ENCODE results near the gene RARRES1.

Gene RARRES1, protein sequence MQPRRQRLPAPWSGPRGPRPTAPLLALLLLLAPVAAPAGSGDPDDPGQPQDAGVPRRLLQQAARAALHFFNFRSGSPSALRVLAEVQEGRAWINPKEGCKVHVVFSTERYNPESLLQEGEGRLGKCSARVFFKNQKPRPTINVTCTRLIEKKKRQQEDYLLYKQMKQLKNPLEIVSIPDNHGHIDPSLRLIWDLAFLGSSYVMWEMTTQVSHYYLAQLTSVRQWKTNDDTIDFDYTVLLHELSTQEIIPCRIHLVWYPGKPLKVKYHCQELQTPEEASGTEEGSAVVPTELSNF

DNA sequence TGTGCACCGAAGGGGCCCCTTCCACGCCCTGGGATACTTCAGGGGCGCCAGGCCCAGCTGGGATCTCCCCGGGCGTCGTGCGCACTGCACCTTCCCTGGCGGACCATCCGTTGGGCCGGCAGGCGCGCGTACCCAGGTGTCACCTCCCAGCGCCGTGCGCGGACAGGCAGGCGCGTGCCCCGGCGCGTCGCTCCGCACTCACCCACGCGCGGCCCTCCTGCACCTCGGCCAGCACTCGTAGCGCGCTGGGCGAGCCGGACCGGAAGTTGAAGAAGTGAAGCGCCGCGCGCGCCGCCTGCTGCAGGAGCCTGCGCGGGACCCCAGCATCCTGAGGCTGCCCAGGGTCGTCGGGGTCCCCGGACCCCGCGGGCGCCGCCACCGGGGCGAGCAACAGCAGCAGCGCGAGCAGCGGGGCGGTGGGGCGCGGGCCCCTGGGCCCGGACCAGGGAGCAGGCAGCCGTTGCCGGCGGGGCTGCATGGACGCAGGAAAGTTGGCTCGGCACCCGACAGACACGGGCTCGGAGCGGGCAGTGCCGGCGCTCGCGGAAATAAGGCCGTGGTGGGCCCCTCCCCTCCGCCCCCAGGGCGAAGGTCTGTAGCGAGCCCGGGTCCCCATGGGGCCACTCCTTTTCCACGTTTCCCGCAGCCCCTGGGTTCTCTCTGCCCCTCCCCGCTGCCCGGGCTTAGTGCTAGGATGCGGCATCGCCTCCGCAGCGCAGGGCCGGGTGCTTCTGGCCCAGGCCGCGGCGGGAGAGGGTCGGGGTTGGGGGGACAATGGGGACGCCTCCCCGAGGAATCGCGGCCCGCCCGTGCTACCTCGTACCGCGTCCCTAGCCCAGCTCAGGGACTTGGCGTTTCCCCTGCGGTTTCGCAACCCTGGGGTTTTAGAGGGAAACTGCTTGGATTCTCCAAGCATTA is at the start of gene RARRES1:
Gene RARRES1 (minus strand): TSS at position 520 of the 918 bp plus-strand sequence. CDS start 42 bp downstream, at position 478.
- DNase-seq: no peak

DNA sequence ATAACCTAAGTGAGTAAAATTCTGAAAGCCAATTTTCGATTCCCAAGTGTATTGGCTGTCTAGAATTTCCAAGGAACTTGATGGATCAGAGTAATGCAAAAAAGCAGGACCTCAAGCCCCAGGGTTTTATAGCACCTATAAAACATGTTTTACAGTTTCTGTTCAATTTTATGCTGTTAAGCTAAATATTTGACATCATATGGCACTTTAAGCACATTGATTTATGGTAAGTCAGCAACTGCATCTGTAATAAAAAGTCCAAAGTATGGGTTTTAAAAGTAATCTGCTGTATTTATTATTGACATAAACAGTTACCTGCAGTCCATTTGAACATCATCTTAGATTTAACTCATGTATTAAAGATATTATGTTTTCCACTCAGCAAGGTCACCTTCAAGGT is 49.6 kb upstream of the RARRES1 start:
- DNase-seq: no peak

DNA sequence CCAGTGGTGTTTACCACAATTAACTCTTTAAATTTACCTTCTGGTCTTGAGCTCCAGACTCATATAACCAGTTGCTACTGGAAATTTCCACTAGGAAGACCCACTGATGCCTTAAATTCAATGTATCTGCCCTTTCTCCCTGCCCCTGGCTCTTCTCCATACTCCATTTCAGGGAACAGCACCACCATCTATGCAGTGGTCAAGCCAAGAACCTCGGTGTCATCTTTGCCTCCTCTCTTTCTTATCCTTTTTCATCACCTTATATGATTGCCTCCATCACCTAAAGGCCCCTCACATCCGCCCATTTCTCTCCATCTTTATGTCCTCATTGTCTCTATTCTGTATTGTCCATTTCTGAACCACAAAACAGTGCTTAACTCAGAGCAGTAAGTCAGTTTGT is 48.9 kb upstream of the RARRES1 start:
- DNase-seq: no peak

DNA sequence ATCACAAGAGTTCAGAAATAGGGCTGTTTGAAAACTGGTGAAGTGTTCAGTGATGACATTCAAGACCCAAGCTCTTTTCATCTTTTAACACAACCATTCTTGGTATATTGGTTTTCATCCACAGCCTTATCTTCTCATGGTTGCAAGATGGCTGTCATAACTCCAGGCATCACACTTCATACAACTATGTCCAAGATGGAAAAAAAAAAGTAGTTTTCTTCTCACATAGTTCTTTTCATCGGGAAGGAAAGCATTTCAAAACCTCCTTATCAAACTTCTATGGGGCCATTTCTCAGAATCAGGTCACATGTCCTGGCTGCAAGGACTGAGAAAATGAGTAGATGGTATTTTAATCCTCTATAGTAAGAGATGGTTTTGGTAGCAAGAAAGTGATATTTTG is 48.5 kb upstream of the RARRES1 start:
- DNase-seq: no peak

DNA sequence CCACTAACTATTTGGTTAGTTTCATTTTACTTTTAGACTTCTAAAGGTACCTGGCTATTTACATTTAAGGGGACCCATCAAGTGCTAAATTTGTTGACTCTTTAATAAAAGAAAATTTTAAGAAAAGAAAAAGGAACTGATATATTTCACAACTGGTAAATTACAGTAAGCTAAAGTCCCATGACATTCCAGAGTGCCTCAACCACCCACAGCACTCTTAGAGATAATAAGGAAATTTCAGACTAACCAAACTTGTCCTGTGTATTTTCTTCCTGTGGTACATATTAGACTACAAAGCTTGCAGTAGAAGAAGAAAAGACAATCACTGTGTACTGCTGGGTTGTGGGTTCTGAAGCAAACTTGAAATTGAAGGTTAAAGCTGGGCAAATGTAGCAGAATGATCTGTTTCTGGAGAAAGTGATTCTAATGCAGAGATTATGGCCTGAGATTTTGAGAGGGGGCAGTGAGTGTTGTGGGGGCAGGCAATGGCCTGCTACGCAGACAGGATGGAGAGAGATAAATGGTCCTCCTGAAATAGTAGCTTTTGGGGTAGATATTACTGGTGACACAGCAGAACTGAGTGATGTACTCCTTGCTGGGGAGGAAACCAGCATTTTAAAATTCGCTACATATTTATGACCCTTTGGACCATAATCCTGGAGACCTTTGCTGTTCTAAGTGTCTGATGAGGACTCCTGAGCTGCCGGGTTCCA is 45.1 kb upstream of the RARRES1 start:
- DNase-seq: no peak

DNA sequence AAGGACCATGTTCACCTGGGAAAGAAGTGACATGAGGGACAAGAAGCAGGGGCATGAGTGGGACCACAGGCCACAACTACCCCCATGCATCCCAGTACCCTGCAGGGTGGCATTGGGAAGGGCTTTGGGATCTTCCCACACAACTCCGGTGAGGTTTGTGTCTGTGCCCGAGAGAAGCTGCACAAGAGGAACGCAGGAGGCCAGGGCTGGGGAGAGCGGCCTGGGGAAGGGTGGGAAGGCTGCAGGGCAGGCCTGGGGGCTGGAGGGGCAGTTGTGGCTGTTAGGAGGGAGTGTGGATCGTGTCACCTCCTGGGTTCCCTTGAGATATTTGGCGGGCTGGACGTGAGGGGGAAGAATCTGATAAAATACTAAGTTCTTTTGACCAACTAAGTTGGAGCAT is 44.3 kb upstream of the RARRES1 start:
- DNase-seq: no peak

DNA sequence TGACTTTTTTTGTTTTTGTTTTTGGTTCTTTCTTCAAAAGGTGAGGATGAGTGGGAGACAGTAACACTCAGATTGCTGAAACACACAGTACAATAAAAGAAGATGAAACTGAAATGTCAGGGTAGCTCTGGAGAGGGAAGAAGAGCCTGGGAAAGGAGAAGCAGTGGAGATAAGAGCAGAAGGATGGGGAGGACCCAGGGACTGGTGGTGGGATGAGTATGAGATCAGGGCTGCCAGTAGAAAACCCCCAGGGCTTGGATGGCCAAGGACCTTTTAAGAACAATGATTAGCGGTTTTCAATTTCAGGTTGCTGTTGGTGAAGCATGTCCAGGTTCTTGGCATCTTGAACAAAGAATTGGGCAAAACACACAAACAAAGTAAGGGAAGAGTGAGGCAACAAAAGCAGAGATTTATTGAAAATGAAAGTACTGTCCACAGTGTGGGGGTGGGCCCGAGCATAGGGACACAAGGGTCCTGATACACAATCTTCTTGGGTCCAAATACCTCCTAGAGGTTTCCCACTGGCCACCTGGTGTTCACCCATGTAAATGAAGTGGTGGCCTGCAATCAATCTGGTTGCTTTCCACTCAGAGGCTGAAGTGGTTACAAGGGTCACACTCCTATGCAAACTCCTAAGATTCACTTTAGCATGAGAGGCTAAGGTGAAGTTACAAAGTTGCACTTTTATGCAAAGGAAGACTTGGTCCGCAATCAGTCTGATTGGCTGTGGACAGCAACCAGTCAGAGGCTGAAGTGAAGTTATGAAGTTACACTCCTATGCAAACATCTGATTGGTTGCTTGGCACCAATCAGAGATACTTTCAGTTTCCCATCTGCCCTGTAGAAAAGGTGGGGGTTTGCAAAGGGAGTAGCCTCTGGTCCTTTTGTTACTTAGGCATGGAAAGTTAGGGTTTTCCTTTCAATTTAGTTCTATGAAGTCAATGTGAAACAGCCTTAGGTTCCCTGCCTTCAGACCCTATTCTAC is 43.5 kb upstream of the RARRES1 start:
- no peak for DNase-seq

DNA sequence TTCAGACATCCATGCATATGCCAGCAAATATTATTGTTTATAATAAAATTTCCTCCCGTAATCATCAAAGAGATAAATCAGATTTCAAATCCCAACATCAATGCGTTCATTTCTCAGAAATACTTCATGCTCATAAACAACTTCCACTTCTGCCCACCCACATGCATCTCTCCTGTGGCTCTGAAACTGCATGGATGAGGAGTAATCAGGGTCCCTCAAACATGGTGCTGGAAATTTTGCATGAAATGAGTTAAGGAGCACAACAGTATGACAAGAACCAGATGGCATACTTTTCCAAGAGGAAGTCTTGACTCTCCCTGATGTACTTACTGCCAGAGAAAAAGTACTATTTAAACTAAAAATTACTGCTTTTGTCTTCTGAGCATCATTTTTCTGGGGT is 42.7 kb upstream of the RARRES1 start:
- DNase-seq: no peak

DNA sequence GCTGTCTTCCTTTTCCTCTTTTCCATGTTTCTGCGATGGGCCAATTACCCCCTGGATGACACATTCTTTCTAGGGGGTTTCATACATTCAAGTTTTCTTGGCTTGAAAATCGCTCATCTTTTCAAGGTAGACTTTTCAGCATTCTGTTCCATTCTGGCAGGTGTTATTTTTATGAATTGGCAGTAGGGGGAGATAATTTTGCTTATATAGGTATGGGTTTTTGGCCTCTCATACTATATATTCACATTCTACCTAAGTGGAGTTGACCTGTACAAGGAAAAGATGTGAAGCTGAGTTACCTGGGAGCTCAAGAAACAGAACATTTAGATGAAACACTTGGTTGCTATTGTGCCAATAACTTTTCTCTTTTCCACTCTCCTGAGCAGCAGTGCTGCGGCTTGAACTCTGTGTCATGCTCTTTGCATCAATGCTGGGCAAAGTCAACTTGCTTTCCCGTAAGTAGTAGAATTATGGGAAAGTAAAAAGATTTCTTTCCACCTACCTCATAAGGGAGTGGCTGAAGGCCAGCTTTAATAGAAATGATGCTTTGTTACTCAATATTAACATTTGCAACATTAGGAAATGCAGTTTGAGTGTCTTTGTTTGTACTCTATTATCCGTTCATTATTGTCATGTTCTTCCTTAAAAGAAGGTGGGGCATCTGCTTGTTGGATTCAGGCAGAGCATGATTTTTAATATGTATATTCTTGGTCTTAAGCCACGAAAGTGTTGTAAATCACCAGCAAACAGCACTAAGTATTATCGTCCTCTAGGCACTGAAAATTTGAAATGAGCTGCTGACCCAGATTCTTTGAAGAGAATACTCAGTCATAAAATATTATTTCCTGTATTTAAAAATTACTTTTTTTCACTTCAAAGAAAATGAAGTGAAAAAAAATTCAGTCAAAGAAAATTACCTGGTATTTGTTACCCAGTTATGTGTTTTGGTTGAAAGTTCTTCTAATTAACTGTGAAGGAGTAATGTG is 41.9 kb upstream of the RARRES1 start:
- DNase-seq: no peak

DNA sequence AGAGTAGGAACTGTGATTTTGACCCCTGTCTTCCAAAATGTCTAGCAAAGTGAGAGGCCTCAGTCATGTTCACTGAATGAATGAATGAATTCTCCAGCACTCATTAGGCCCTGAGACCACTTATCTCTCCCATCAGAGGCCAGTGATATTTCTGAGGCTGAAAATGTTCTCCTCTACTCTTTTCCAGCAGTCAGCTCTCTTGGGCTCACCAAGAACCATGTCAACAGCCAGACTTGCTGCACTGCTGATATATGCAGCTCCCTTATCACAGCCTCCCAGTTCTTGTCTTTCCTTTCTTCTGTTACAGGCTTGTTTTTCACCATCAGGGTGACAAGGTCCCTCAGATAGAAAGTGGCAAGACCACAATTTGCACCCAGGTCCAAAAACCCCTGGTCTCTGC is 40.9 kb upstream of the RARRES1 start:
- DNase-seq: no peak

DNA sequence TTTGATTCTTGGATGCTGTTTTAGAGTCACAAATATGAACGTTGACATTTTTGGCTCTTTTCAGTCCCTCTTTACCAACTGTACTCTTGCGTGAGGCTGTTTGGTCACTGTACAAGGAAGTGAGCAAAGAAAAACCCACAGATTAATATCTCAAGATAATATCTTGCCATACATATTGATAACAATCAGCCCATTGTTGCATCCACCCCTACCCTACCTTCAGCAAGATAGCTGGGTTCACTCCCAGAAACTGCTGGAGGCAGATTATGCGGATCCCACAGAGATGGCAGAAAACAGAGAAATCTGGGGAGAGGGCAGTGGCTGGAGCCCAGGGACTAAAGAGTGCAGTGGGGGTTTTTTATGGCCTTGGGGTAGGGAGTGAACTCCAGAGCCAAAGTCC is 39.7 kb upstream of the RARRES1 start:
- DNase-seq: no peak

DNA sequence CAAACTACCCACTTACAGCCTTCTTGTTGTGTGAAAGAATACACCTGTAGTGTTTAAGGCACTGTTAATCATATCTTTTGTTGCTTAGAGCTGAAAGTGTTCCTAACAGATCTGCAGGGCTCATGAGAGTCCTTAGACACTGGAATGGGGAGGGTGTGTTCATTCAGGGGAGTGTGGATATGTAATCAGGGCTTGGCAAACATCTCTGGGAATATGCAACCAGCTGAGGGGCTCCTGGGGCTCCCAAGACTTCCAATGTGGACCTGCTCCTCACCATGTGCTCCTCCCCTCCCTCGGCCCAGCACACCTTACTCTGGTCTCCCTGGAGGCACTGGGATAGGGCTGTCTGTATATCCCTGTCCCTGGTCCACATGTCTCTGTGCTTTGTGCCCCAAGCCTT is 39.3 kb upstream of the RARRES1 start:
- DNase-seq: no peak

DNA sequence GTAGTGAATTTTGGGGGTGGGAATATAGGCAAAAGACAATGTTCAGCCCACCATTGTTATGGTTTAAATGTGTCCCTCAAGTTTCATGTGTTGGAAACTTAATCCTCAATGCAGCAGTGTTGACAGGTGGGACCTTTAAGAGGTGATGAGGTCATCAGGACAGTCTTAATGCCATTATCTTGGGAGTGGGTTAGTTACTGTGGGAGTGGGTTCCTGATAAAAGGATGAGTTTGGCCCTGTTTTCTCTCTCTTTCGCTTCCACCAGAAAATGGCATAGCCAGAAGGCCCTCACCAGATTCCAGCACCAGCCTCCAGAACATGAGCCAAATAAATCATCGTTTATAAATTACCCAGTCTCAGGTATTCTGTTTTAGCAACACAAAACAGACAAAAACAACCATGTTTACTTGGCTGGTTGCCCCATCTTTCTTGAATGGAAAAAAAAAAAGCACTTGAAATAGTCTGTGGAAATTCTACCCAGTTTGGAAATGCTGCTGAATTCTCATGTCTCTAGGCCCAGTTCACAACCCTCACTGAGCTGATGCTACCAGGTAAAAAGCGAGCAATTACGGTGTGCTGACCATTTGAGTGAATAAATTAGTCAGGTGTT is 38.6 kb upstream of the RARRES1 start:
- no peak for DNase-seq

DNA sequence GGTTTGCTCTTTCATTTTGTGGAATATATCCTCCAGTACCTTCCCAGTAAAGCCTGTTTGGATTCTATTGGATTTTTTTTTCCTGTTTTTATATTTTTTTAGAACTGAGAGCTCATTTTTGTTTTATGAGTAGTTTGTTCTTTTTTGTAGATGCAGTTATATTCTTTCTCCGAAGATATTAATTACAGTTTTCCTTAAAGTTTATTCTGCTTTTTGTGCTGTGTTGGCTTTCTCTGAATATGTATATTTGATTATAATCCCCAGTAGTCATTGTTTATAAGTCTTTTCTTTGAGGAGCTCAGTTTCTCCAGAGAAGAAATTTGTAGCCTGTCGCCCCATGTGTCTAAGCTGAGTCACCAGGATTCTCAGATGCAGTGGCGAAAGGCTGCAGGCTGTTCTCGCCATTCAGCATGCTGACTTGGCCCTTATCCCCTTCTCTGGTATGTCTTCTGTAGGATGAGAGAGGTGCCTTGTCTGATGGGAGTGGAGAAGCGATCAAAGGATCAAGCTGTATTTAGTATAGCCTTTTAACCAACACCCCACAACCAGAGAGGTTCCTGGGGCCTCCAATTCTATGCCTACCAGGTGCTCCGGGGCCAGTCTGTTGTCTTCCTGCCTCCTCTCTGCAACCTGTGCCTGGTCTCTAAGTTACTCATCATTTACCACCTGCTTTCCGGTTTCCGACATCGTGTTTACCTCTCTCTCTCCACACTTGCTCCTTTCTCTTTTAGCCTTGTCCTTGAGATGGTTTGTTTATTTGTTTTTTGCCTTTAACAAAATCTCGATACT is 37.9 kb upstream of the RARRES1 start:
- no peak for DNase-seq

DNA sequence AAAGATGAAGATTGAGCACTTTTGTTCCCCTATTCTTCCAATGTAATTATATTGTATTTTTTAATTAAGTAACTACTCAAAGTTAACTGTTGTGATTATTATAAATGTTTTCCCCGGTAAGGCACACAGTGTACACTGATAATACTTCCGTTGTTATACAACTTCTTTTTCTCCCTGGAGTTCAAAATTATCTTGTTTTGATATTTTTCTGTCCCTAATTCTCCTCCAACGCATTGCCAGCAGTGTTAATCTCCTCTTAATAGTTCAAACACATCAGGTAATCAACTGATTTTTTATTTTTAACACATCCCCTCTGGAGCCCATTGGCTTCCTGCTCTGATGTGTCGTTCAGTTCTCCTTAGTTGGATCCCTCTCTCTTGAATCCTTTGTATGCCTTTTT is 37.3 kb upstream of the RARRES1 start:
- no peak for DNase-seq

DNA sequence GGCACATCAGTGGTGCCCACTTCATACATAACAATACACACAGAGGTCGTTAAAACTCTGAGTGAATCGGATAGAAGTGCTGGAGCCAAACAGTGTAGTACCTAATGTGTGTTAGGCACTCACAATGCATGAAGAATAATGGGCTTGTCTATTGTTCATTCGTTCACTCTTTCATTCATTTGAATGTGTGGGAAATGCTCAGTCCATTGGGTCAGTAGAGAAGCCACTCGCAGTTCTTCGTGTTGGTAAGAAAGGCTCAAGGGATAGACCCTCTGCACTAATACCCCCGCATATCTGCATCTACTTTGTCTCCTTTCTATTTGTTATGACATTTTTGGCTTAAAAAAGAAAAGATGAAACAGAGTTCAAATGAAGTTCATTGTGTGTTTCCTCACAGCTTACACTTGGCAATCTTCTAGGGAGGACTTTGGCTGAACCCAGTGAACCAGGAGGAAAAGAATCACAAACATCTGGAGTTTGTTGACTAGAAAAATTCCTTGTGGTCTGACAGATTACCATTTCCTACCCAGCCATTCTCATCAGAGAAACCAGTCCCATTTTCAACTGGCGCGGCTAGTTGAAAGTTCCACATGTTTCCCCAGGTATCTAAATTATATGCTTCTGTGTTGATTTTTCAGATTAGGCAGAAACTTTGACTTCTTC is 36.8 kb upstream of the RARRES1 start:
- no peak for DNase-seq

DNA sequence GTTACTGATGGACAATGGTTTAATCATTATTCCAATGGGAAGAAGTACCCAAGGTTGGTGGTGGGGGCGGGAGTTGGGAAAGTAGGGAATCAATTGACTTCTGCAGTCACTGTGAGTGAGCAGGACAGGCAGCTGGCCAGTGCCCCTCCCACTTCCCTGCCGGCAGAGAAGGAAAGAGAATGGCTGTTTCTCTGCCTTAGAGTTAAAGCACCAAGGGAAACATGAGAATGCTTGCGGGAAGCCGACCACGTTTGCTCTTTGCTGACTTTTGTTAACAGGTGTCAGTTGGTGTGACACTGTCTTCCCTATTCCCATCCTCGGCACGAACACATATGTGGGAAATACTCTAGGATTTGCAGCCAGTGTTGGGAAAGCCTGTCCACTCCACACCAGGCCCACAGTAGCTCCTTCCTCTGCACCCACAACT is 36.1 kb upstream of the RARRES1 start:
- DNase-seq: no peak

DNA sequence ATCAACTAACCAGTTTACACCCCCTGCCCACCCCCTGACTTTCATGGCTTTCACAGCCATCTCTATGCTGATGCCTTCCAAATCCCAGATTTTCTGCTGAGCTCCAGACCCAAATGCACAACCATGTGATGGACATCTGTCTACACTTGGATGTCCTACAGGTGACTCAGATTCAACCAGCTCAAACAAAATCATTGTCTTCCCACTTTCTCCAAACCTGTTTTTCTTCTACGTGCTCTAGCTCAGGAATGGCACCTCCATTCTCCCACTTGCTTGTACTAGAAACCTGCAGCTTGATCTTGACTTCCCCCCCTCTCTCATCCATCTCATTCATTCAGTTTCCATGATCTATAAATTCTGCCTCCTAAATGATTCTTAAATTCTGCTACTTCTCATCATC is 34.1 kb upstream of the RARRES1 start:
- DNase-seq: no peak

DNA sequence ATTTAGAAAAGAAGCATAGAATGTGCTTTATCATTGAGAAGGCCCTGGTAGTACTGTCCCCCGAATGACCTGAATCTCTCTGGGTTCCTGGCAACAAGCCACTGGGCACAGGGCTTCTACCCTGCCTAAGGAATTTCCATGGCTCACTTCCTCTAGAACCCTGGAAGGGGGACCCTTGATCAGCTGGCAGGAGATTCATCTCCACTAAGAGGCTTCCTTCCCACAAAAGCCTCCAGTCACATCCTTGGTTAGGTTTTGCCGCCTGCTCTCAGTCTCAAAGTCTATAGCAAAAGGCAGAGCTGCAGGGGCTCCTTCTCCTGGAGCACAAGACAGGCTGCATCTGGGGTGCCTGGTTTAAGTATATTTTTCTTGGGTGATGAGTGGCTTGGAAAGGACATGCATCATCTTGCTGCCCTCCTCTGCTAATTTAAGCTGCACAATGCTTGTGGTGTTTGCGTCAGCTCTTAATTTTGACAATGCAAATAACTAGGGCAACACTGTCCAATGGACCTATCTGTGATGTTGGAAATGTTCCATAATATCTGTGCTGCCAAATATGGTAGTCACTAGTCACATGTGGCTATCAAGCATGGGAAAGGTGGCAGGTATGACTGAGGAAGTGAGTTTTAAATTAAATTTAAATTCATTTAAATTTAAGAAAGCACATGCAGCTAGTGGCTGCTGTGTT is 33.4 kb upstream of the RARRES1 start:
- DNase-seq: no peak

Data from CD4-positive, alpha-beta T cell treated with Interleukin-15 for 1 hour (primary cell).